H1 (cell line): ENCODE results near the gene FNDC5.

Source experiments
- CTCF ChIP-seq, 3 experiments: IDR thresholded peaks; 1 replicate in 2 of 3; 2 replicates in 1 of 3; pipeline versions ENCODE4 v1.5.1 to v1.6.1; 2011; ENCODE audit warnings: low read length in 3 of 3, mild to moderate bottlenecking in 3 of 3, inconsistent platforms in 2 of 3, low read depth in 1 of 3, moderate library complexity in 1 of 3; ENCODE audit not compliant: insufficient read depth in 1 of 3; ENCODE audit errors: control extremely low read depth in 1 of 3
- EZH2 ChIP-seq: fragments of 200-600 bp; sonication (generic); IDR thresholded peaks from 2 replicates; pipeline ENCODE4 v1.7.1; 2012; ENCODE audit warnings: low read depth, mild to moderate bottlenecking, moderate library complexity, low read length, inconsistent platforms; ENCODE audit not compliant: severe bottlenecking
- HDAC6 ChIP-seq: IDR thresholded peaks from one replicate; pipeline ENCODE4 v1.7.1; 2012; ENCODE audit warnings: low read depth, mild to moderate bottlenecking, inconsistent platforms, low read length, moderate library complexity
- MAX ChIP-seq: IDR thresholded peaks from 2 replicates; pipeline ENCODE4 v1.6.1; 2012; ENCODE audit warnings: inconsistent platforms
- POLR2A ChIP-seq, 2 experiments: IDR thresholded peaks; 1 replicate in 1 of 2; 2 replicates in 1 of 2; pipeline ENCODE4 v1.6.1; 2011; ENCODE audit warnings: low read depth in 2 of 2, low read length in 2 of 2, mild to moderate bottlenecking in 2 of 2; ENCODE audit errors: control extremely low read depth in 1 of 2
- POLR2AphosphoS5 ChIP-seq: IDR thresholded peaks from 2 replicates; pipeline ENCODE4 v1.6.1; 2011; ENCODE audit warnings: low read depth, low read length
- RAD21 ChIP-seq, 2 experiments: IDR thresholded peaks in 1 of 2; conservative IDR thresholded peaks in 1 of 2; 2 replicates each; pipeline ENCODE4 v1.6.1; 2011; ENCODE audit warnings: low read depth in 2 of 2, low read length in 2 of 2, improper control_type of control experiment in 1 of 2, inconsistent platforms in 1 of 2, mild to moderate bottlenecking in 1 of 2, moderate library complexity in 1 of 2
- RXRA ChIP-seq: IDR thresholded peaks from 2 replicates; pipeline ENCODE4 v1.6.1; 2011; ENCODE audit warnings: low read depth, mild to moderate bottlenecking, low read length, moderate library complexity; ENCODE audit not compliant: insufficient read depth
- SAP30 ChIP-seq: fragments of 300-600 bp; sonication (generic); IDR thresholded peaks from 2 replicates; pipeline ENCODE4 v1.7.1; 2012; ENCODE audit warnings: low read length, moderate library complexity, mild to moderate bottlenecking, inconsistent platforms; ENCODE audit not compliant: insufficient read depth, insufficient replicate concordance
- SIN3A ChIP-seq, 2 experiments: IDR thresholded peaks in 1 of 2; conservative IDR thresholded peaks in 1 of 2; 2 replicates each; pipeline ENCODE4 v1.6.1; 2011 to 2012; ENCODE audit warnings: low read length in 2 of 2, improper control_type of control experiment in 1 of 2, low read depth in 1 of 2, mild to moderate bottlenecking in 1 of 2
- SRF ChIP-seq: IDR thresholded peaks from 2 replicates; pipeline ENCODE4 v1.6.1; 2011; ENCODE audit warnings: mild to moderate bottlenecking, low read depth, low read length, moderate library complexity
- TEAD4 ChIP-seq: IDR thresholded peaks from 2 replicates; pipeline ENCODE4 v1.6.1; 2012; ENCODE audit warnings: low read depth, low read length, inconsistent platforms, mixed read lengths

GRCh38 chr1:32884032-32884372, 13.3 kb upstream of the FNDC5 start:
- no peak for TF ChIP-seq CTCF (IDR thresholded peaks at IDR 0.05; ENCODE audit: control extremely low read depth in 1 of 3, insufficient read depth in 1 of 3, low read depth in 1 of 3, low read length in 3 of 3)
- no peak for TF ChIP-seq SIN3A (conservative IDR thresholded peaks at IDR 0.05 in 1 of 2, IDR thresholded peaks at IDR 0.05 in 1 of 2; ENCODE audit: low read depth in 1 of 2, low read length in 2 of 2)
- no peak for TF ChIP-seq SRF
- TF ChIP-seq HDAC6 = no peak
- TF ChIP-seq POLR2AphosphoS5 = no peak
- no peak for TF ChIP-seq SAP30
- no peak for TF ChIP-seq EZH2
- TF ChIP-seq TEAD4 = no peak
- no peak for TF ChIP-seq POLR2A (IDR thresholded peaks at IDR 0.05; ENCODE audit: control extremely low read depth in 1 of 2, low read depth in 2 of 2, low read length in 2 of 2)
- no peak for TF ChIP-seq MAX
- TF ChIP-seq RXRA = no peak
- TF ChIP-seq RAD21 (IDR thresholded peaks at IDR 0.05 in 1 of 2, conservative IDR thresholded peaks at IDR 0.05 in 1 of 2; ENCODE audit: low read depth in 2 of 2, low read length in 2 of 2) = no peak
